ENCODE results near the gene KLK1.
"Not testable (repeated sequence)": the region's sequence is repeated elsewhere in the genome, so short reads cannot be mapped to it uniquely, and the experiment has no call there.

The KLK1 gene

DNA sequence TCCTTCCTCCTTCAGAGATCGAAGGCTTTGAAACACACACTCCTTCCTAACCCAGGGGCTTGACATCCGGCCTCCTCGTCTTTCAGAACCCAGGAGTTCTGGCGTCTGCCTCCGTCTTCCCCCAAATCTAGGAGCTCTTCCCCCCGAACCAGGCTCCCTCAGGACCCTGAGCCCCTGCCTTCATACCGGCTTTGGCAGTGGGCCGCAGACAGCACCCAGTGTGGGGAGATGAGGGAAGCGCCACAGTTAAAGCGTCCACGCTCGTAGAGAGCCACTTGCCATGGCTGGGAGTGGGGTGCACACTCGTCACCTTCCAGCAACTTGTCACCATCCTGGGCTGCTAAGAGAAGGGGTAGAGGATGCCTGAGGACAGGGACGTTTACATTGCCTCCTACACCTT lies 3.9 kb upstream of the KLK1 start:
- H3K4me3 Mint-ChIP-seq = no peak overlapping the region
- no peaks in the 10 kb centered on the region for H3K4me1 Mint-ChIP-seq
- no peaks in the 10 kb centered on the region for H3K9me3 Mint-ChIP-seq
- no peaks in the 10 kb centered on the region for H3K36me3 Mint-ChIP-seq
- H3K27ac Mint-ChIP-seq = no peak overlapping the region
- ATAC-seq (no peak), DNase-seq (ENCODE audit: low spot score in 2 of 2) (no peak)

DNA sequence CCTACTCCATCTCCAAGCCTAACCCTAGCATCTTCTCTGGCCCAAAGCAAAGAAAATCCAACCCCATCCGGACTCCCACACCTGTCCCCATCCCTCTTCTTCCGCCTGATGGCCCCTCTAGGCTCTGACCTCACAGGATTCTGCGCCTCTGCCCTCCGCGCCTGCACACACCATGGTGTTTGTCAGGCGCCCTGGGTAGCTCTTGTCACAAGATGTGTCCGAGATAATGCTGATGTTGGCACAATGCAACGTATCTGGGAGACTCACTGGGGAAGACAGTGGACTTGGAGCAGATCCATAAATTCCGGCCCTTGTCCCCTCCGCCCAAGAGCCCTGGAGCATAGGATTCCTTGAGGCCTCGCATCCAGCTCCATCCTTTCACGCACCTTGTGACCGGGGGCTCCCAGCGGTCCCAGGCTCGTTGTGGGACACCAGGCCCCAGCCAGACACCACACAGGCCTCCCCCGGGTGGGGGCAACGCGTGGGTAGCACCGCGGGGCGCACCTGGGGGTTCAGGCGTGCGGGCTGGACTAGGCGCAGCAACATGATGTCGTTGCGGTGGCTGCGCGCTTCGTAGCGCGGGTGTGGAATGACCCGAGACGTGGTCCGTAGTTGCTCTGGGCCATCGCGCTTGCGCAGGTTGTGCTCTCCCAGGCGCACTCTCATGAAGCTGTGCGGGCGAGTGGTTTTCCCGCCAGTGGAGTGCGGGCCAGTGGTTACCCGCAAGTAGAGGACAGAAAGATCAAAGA lies 3.1 kb upstream of the KLK1 start:
- no peak for ATAC-seq
- no peak overlapping the region for H3K4me3 Mint-ChIP-seq

DNA sequence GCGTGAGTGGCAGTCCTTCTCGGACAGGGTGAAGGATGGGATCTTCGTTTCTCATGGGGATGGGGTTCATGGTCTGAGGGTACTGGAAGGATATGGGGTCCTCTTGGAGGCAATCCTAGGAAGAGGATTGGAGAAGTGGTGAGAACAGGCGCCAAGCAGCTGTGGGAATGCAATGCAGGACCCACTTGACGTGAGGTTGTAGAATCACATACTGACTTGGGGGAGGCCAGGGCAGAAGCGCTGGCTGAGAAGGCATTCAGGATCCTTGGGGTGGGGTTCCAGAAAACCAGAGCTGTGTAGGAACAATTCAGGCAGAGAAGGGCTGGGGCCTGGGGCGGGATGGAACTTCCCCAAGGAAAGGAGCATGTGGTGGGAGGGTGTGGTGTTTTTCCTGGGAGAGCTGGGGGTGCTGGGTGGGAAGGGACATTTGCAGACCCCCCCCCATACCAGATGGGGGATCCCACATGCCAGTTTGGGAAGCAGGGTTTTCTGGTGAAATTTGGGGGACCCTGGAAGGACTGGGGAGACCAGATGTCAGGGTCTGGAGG lies 852 bp downstream of the KLK1 start:
- peaks cover 35% of the 10 kb centered on the region for H3K4me1 Mint-ChIP-seq

More for the DNA sequence above, 3.1 kb upstream of the KLK1 start:
- H3K9me3 Mint-ChIP-seq = no peaks in the 10 kb centered on the region
- H3K4me1 Mint-ChIP-seq = no peaks in the 10 kb centered on the region
- DNase-seq (ENCODE audit: low spot score in 2 of 2) = no peak
- no peak overlapping the region for H3K27ac Mint-ChIP-seq
- H3K36me3 Mint-ChIP-seq = no peaks in the 10 kb centered on the region

DNA sequence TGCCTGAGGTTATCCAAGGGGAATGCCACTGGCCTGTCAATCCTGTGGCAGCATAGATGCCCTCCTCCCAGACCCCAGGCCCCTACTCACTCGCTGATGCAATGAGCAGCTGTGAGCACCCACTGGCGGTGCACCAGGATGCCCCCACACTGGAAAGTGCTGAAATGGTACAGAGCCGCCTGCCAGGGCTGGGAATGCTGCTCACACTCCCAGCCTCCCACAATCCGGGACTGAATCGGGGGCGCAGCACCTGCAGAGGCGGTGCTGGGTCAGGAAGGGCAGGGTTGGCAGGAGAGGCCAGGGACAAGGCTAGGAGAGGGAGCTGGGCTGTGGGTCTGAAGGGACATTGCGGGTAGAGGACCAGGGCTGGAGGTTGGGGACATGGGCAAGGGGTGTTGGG lies 2.0 kb downstream of the KLK1 start:
- H3K36me3 Mint-ChIP-seq = no peaks in the 10 kb centered on the region
- peaks cover 46% of the 10 kb centered on the region for H3K4me1 Mint-ChIP-seq
- no peak overlapping the region for H3K4me3 Mint-ChIP-seq
- no peak overlapping the region for H3K27ac Mint-ChIP-seq
- DNase-seq (ENCODE audit: low spot score in 2 of 2) = no peak
- no peak for ATAC-seq
- no peaks in the 10 kb centered on the region for H3K9me3 Mint-ChIP-seq

More for the DNA sequence above, 852 bp downstream of the KLK1 start:
- Mint-ChIP-seq H3K9me3 (no peaks in the 10 kb centered on the region), H3K27ac (no peak overlapping the region), H3K36me3 (no peaks in the 10 kb centered on the region), H3K4me3 (no peak overlapping the region)
- DNase-seq (ENCODE audit: low spot score in 2 of 2) (no peak), ATAC-seq (no peak)

DNA sequence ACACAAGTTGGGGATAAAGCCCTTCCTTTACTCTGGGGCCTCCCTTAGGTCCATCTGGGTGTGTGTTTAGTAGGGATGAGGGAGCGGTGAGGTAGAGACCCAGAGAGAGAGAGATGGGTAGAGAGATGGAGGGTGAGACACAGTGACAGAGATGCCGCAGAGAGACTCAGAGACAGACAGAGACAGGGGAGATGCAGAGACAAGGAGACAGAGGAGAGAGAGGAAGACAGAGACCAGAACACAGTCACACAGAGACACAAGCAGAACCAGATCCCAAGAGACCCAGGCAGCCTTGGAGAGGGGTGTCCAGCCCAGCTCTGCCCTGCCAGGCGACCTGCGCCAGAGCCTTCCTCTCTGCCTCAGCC lies 2.4 kb downstream of the KLK1 start:
- H3K9me3 Mint-ChIP-seq = no peaks in the 10 kb centered on the region
- H3K4me1 Mint-ChIP-seq = peaks cover 50% of the 10 kb centered on the region
- peak overlapping the region; percentile 39 for H3K4me3 Mint-ChIP-seq
- DNase-seq (ENCODE audit: low spot score in 2 of 2) = no peak
- no peaks in the 10 kb centered on the region for H3K36me3 Mint-ChIP-seq
- H3K27ac Mint-ChIP-seq = no peak overlapping the region
- ATAC-seq = no peak

DNA sequence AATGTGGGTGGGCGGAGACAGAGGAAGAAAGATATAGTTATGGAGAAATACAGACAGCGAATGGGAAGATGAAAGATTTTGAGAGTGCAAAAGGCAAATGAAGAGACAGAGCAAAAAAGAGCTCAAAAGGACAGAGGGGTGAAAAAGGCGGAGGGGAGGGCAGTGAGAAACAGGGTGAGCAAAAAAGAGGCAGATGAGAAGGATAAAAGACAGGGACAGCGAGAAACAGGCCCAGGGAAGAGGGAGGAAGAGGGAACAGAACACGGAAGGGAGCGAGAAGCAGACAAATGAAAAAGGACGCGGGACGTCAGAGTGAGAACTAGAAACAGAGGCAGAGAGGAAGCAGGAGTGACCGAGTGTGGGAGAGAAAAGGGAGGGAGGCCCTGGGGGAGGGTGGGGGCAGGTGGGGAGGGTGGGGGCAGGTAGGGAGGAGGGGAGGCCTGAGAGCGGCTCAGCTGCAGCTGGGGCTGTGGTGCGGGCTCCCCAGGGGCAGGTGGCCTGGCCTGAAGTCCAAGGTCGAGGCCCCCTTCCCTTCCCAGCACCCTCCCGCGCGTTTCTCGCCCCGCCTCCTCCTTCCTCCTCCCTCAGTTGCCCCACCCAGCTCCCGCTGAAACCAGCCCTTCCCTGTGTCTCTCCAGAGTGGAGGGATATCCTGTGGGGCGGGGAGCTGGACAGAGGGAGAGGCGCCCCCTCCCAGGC lies 2.9 kb downstream of the KLK1 start:
- Mint-ChIP-seq H3K4me3 (peak overlapping the region; percentile 39), H3K27ac (peak overlapping the region; percentile 49), H3K9me3 (no peaks in the 10 kb centered on the region), H3K36me3 (no peaks in the 10 kb centered on the region), H3K4me1 (peaks cover 53% of the 10 kb centered on the region)
- DNase-seq (ENCODE audit: low spot score in 2 of 2) (no peak), ATAC-seq (no peak)

DNA sequence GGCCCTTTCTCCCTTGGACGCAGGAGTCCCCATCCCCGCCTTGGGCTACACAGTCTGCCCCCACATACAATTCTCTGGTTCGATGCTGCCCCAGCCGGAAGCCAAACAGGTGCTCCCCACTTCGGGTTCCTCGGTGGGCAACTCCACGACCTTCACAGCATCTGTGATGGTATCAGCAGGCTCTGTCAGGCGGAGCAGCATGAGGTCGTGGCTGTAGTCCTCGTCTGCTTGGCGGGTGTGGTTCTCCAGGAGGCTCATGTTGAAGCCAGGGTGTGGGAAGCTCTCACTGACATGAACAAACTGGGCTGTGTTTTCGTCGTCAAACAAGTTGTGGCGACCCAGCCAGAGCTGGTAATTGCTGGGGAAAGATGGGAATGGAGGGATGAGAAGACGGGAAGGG lies 3.5 kb downstream of the KLK1 start:
- H3K4me1 Mint-ChIP-seq = peaks cover 53% of the 10 kb centered on the region
- peak overlapping the region; percentile 49 for H3K27ac Mint-ChIP-seq
- H3K36me3 Mint-ChIP-seq = no peaks in the 10 kb centered on the region
- H3K4me3 Mint-ChIP-seq = peak overlapping the region; percentile 39
- ATAC-seq (no peak), DNase-seq (ENCODE audit: low spot score in 2 of 2) (no peak)
- no peaks in the 10 kb centered on the region for H3K9me3 Mint-ChIP-seq

DNA sequence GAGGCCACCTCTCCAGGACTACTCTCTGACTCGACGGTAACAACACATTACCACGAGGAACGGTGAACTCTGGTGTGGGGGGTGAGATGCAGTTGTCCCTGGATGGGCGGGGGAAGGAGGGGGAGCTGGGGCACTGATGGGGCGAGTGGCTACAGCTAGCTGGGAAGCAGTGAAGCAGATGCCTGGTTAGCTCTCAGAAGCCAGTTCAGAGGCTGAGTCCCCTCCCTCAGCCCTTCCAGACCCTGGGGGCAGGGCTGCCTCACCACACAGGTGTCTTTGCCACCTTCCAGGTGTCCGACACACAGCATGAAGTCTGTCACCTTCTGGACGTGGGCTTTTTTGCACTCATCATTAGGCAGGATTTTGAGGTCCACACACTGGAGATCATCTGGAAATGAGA lies 4.0 kb downstream of the KLK1 start:
- DNase-seq (ENCODE audit: low spot score in 2 of 2) = no peak
- Mint-ChIP-seq H3K4me1 (peaks cover 53% of the 10 kb centered on the region), H3K4me3 (peak overlapping the region; percentile 70), H3K36me3 (no peaks in the 10 kb centered on the region), H3K27ac (peak overlapping the region; percentile 49), H3K9me3 (no peaks in the 10 kb centered on the region)
- no peak for ATAC-seq

DNA sequence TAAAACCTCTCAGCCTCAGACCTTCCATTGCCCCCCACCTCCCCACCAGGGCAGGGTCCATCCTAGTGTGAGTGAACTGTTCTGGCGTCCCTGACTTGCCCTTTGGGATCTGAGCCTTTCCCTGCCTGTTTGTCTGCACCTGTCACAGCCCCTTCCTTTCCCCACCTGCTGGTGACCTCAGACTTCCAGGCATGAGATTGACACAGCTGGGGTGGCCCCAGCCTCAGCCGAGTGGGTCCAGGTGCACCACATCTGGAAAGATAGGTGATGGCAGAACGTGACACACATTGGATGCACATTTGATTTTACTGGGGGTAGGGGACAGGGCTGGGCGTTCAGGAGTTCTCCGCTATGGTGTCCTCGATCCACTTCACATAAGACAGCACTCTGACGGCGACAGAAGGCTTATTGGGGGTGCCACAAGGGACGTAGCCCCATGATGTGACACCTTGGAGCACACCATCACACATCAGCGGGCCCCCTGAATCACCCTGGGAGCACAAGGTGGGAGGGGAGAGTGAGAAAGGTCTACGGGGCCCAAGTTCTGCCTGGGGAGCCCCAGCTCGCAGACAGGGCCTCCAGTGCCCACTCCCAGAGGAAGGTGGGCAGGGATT lies 4.6 kb downstream of the KLK1 start:
- H3K9me3 Mint-ChIP-seq = no peaks in the 10 kb centered on the region
- peak overlapping the region; percentile 70 for H3K4me3 Mint-ChIP-seq
- no peak for ATAC-seq
- H3K4me1 Mint-ChIP-seq = peaks cover 53% of the 10 kb centered on the region
- no peak for DNase-seq (ENCODE audit: low spot score in 2 of 2)
- no peak overlapping the region for H3K27ac Mint-ChIP-seq
- no peaks in the 10 kb centered on the region for H3K36me3 Mint-ChIP-seq

DNA sequence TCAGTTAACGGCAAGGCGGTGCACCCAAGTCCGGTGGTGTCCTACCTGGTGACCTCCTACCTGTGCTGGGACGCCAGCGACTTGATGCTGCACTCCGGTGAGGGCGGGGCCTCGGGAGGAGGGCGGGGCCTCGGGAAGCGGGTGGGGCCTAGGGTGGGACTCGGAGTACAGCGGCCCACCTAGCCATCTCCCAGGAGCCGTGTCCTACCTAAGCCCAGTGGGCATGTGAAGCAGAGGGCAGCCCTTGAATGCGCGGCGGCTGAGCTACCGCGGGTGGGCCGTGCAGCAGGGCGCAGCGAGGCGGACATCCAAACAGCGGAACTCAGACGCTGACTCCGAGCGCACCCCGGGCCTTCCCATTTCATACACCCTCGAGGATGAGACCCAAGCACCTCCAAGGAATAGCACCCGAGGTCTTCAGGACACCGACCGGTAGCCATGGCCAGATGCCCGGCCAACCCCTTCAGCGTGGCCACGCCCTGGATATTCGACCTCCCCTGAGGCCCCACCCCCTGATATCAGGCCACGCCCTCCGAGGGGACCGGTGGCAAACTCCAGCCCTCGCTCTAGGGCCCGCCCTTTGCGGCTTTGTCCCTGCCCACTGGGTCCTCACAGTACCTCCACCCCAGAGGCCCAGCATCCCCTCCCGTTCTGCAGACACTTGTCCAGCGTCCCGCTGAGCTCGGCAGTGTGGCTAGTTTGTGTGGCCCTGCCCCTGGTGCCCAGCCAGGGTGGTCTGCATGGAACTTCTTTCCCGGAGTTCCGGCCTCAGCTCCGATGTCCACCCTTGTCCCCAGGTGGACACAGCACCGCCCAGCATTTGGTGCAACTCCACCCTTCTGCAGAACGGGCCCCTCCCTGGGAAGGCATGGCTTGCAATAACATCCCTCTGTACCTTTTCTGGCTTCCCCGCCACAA lies 5.4 kb downstream of the KLK1 start:
- DNase-seq (ENCODE audit: low spot score in 2 of 2) (peak; percentile 48 to 83), ATAC-seq (peak; percentile 51)
- peak overlapping the region; percentile 85 for H3K27ac Mint-ChIP-seq
- peaks cover 53% of the 10 kb centered on the region for H3K4me1 Mint-ChIP-seq
- no peaks in the 10 kb centered on the region for H3K36me3 Mint-ChIP-seq
- no peaks in the 10 kb centered on the region for H3K9me3 Mint-ChIP-seq
- H3K4me3 Mint-ChIP-seq = peak overlapping the region; percentile 70

DNA sequence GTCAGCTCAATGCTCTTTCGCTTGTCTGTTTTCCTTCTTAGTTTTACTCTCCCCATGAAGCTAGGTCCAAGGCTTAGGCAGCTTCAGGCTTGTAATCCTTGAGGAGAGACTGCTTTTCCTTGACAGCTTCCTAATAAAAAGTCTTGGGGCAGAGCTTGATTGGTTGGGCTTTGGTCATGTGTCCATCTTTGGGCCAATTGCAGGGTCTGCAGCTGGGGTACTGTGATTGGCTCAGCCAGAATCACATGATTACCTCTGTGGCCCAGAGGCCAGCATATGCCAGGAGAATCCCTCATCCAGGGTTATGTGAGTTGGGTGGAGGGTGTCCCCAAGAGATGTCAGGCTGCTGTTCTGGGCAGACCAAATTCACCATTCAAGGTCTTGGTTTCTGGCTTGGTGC lies 8.1 kb downstream of the KLK1 start:
- H3K36me3 Mint-ChIP-seq = no peaks in the 10 kb centered on the region
- no peak for ATAC-seq
- H3K4me3 Mint-ChIP-seq = no peak overlapping the region
- DNase-seq (ENCODE audit: low spot score in 2 of 2) = no peak
- H3K27ac Mint-ChIP-seq = no peak overlapping the region
- H3K9me3 Mint-ChIP-seq = no peaks in the 10 kb centered on the region
- H3K4me1 Mint-ChIP-seq = peaks cover 45% of the 10 kb centered on the region

DNA sequence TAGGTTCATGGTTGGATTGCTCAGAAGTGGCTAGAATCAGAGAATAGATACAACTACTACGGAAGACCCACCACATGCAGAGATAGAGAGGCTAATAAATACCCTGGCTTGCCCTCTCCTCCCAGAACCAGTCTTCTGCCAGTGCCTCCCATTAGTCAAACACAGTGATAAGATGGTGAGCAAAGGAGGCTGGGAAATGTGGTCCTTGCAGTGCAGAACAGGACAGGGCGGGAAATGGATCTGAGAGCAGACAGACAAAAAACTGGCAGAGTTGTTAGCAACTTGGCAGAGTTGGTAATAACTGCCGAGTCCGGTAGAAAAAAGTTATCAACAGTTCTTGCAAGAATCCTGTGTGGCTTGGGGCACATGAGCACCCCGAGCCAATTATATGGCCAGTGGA lies 8.7 kb downstream of the KLK1 start:
- Mint-ChIP-seq H3K36me3 (no peaks in the 10 kb centered on the region), H3K4me3 (no peak overlapping the region), H3K4me1 (peaks cover 40% of the 10 kb centered on the region), H3K9me3 (no peaks in the 10 kb centered on the region), H3K27ac (no peak overlapping the region)
- ATAC-seq (no peak), DNase-seq (ENCODE audit: low spot score in 2 of 2) (no peak)

DNA sequence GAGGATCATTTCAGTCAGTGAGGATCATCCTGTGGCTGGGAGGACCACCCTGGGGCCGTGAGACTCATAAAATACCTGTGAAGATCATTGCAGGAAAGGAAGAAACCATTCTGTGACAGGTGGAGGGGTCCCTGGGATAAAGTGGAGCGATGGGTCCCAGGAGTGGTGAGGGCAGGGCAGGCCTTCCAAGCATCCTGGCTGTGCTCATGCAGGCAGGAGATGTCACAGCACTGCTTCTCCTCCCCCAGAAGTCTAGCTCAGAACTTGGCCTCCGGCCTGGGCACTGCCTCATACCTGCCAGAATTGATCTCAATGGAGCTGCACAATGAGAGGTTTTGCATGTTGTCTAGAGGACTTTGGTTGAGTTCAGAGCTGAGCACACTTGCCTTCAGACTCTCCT lies 11.1 kb downstream of the KLK1 start:
- ATAC-seq (no peak), DNase-seq (ENCODE audit: low spot score in 2 of 2) (no peak)
- Mint-ChIP-seq H3K9me3 (no peaks in the 10 kb centered on the region), H3K36me3 (no peaks in the 10 kb centered on the region), H3K4me1 (peaks cover 16% of the 10 kb centered on the region), H3K4me3 (no peak overlapping the region), H3K27ac (no peak overlapping the region)

DNA sequence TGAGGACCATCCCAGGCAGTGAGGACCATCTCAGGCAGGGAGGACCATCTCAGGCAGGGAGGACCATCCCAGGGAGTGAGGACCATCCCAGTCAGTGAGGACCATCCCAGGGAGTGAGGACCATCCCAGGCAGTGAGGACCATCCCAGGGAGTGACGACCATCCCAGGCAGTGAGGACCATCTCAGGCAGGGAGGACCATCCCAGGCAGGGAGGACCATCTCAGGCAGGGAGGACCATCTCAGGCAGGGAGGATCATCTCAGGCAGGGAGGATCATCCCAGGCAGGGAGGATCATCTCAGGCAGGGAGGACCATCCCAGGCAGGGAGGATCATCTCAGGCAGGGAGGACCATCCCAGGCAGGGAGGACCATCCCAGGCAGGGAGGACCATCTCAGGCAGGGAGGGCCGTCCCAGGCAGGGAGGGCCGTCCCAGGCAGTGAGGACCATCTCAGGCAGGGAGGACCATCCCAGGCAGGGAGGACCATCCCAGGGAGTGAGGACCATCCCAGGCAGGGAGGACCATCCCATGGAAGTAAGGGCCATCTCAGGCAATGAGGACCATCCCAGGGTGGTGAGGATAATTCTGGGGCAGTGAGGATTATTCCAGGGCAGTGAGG lies 11.9 kb downstream of the KLK1 start:
- not testable (repeated sequence) for DNase-seq (ENCODE audit: low spot score in 2 of 2); H3K9me3 Mint-ChIP-seq; ATAC-seq; H3K27ac Mint-ChIP-seq; H3K4me3 Mint-ChIP-seq; H3K36me3 Mint-ChIP-seq; H3K4me1 Mint-ChIP-seq

Measured in stimulated activated effector memory CD8-positive, alpha-beta T cell treated with anti-CD3 and anti-CD28 coated beads, Interleukin-12 subunit alpha, Interleukin-12 subunit beta, amount 100 ng/mL, for 72 hours (primary cell).